Astrocyte of the spinal cord (primary cell): ENCODE results near the gene IL23R.

Source experiments
- DNase-seq: peaks from one replicate; pipeline ENCODE4 v3.0.0; 2011; ENCODE audit warnings: low read depth, low spot score
- H3K4me3 ChIP-seq: 2 replicates; pipeline ENCODE4 v1.5.1; 2011; ENCODE audit warnings: low read depth, mild to moderate bottlenecking, low read length, moderate library complexity
- CTCF ChIP-seq: IDR thresholded peaks from 2 replicates; pipeline ENCODE4 v1.5.1; 2012; ENCODE audit warnings: low read depth, mild to moderate bottlenecking, low read length, inconsistent platforms
- in situ Hi-C: cut with HindIII; loops from 2 replicates; pipeline ENCODE4 v1.10.0; 2017; ENCODE audit warnings: low sequenced_read_pairs

The IL23R gene

GRCh38 chr1:67211589-67212563, 45.6 kb downstream of the IL23R start:
- DNase-seq, result peak; percentile 28
- in situ Hi-C loops, result no loop called here
- H3K4me3 ChIP-seq, result no peak overlapping the region
- TF ChIP-seq CTCF, result peak; percentile 72

GRCh38 chr1:67213164-67213563, 46.9 kb downstream of the IL23R start:
- peak; percentile 78 for TF ChIP-seq CTCF
- H3K4me3 ChIP-seq, result no peak overlapping the region
- in situ Hi-C loops, result no loop called here
- DNase-seq, result no peak

- no peak overlapping the region for H3K4me3 ChIP-seq
- no peak for DNase-seq
- TF ChIP-seq CTCF, result no peak
- in situ Hi-C loops, result no loop called here
Observed at GRCh38 chr1:67213948-67214347, 47.7 kb downstream of the IL23R start.

- H3K4me3 ChIP-seq, result no peak overlapping the region
- peak; percentile 76 for TF ChIP-seq CTCF
- DNase-seq, result no peak
- in situ Hi-C loops, result no loop called here
Observed at GRCh38 chr1:67214420-67215174, 48.3 kb downstream of the IL23R start.

- in situ Hi-C loops, result no loop called here
- TF ChIP-seq CTCF, result no peak
- no peak for DNase-seq
- no peak overlapping the region for H3K4me3 ChIP-seq
Observed at GRCh38 chr1:67216401-67216800, 50.1 kb downstream of the IL23R start.

GRCh38 chr1:67217417-67217816, 51.2 kb downstream of the IL23R start:
- no peak overlapping the region for H3K4me3 ChIP-seq
- no peak for TF ChIP-seq CTCF
- no peak for DNase-seq
- in situ Hi-C loops, result no loop called here
